ENCODE measurements around the gene CDH13. TPM values are rescaled to one million over a fixed set of nuclear protein-coding genes. Genes with fewer than 3 reads are reported as not detected.
A peak's percentile ranks its signal among the peaks of the same experiment; 100 is the strongest.

CDH13 gene
- total and polyA plus RNA-seq, 2 donors (not counting 3 experiments of a cell fraction or from before 2014, with no cell fraction given), result 96.6 to 124 TPM

GRCh38 chr16:83803811-83804210 is 1177.0 kb downstream of the CDH13 start:
- no peaks in the 10 kb centered on the region for H3K9me3 ChIP-seq (replicated peaks; ENCODE audit: control insufficient read depth, insufficient read depth, low read length)
- POLR2A ChIA-PET, result no interaction called here
- DNase-seq (ENCODE audit: low read depth, low spot score) (peak; percentile 55), FAIRE-seq (no peak)
- H3K4me1 ChIP-seq (ENCODE audit: control insufficient read depth, extremely low read depth, insufficient read depth, low read length), result peaks cover 9% of the 10 kb centered on the region
- H4K20me1 ChIP-seq (replicated peaks; ENCODE audit: control insufficient read depth, extremely low read depth, insufficient read depth, low read length), result no peaks in the 10 kb centered on the region
- H3K9me1 ChIP-seq (replicated peaks; ENCODE audit: control insufficient read depth, extremely low read depth, insufficient read depth, low read length), result no peaks in the 10 kb centered on the region
- H3K27ac ChIP-seq (ENCODE audit: insufficient read depth, low read depth, low read length), result no peak overlapping the region
- no peaks in the 10 kb centered on the region for H3K27me3 ChIP-seq (ENCODE audit: control insufficient read depth in 2 of 2, insufficient read depth in 2 of 2, low read length in 2 of 2)
- CTCF ChIA-PET, result no interaction called here
- H2AFZ ChIP-seq (ENCODE audit: low read depth, low read length), result peak overlapping the region; percentile 48
- no peak overlapping the region for H3K4me3 ChIP-seq (replicated peaks in 1 of 3; ENCODE audit: insufficient read depth in 1 of 3, low read depth in 1 of 3, low read length in 3 of 3)
- no peaks in the 10 kb centered on the region for H3K36me3 ChIP-seq (ENCODE audit: control insufficient read depth in 2 of 2, extremely low read depth in 1 of 2, insufficient read depth in 2 of 2, low read length in 2 of 2)
- no TSS peak for BruUV-seq (replicated peaks)
- peaks cover 6% of the 10 kb centered on the region for H3K79me2 ChIP-seq (ENCODE audit: control insufficient read depth, insufficient read depth, low read length)
- no peak for TF ChIP-seq GATA2 (IDR thresholded peaks at IDR 0.05; ENCODE audit: insufficient read depth, insufficient read length, low read depth, low read length)
- no peak for TF ChIP-seq POLR2A (IDR thresholded peaks at IDR 0.05; ENCODE audit: low read depth, low read length)
- TF ChIP-seq JUN (IDR thresholded peaks at IDR 0.05; ENCODE audit: borderline replicate concordance, insufficient read depth, insufficient read length, low read depth), result no peak
- no peak for TF ChIP-seq POLR2AphosphoS5 (IDR thresholded peaks at IDR 0.05; ENCODE audit: insufficient read depth, low read depth, low read length)
- TF ChIP-seq MAX (IDR thresholded peaks at IDR 0.05; ENCODE audit: insufficient read depth, insufficient read length), result no peak
- TF ChIP-seq, protein P1, sequence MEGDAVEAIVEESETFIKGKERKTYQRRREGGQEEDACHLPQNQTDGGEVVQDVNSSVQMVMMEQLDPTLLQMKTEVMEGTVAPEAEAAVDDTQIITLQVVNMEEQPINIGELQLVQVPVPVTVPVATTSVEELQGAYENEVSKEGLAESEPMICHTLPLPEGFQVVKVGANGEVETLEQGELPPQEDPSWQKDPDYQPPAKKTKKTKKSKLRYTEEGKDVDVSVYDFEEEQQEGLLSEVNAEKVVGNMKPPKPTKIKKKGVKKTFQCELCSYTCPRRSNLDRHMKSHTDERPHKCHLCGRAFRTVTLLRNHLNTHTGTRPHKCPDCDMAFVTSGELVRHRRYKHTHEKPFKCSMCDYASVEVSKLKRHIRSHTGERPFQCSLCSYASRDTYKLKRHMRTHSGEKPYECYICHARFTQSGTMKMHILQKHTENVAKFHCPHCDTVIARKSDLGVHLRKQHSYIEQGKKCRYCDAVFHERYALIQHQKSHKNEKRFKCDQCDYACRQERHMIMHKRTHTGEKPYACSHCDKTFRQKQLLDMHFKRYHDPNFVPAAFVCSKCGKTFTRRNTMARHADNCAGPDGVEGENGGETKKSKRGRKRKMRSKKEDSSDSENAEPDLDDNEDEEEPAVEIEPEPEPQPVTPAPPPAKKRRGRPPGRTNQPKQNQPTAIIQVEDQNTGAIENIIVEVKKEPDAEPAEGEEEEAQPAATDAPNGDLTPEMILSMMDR (IDR thresholded peaks at IDR 0.05; ENCODE audit: extremely low read depth in 1 of 2, insufficient read depth in 1 of 2, low read depth in 1 of 2, low read length in 2 of 2), result no peak
- TF ChIP-seq FOS (IDR thresholded peaks at IDR 0.05; ENCODE audit: borderline replicate concordance, insufficient read depth, low read length), result no peak
- no peak for TF ChIP-seq MYC (IDR thresholded peaks at IDR 0.05; ENCODE audit: low read depth, low read length)
- no peak for TF ChIP-seq EZH2 (IDR thresholded peaks at IDR 0.05; ENCODE audit: borderline replicate concordance, low read depth, low read length, severe bottlenecking)
- H3K4me2 ChIP-seq (ENCODE audit: insufficient read depth, low read length), result no peak overlapping the region
- dilution Hi-C loops (cut with MboI; ENCODE audit: extremely low pct_ligation_motif_present, low sequenced_read_pairs) (no loop called here), intact Hi-C loops (cut with micrococcal nuclease) (no loop called here)
- no peak overlapping the region for H3K9ac ChIP-seq (replicated peaks; ENCODE audit: extremely low read depth, insufficient read depth, low read length)

Measured in endothelial cell of umbilical vein (primary cell).